NCI-H2227 (cell line): ENCODE data around the gene UCK1.
A peak's percentile ranks its signal among the peaks of the same experiment; 100 is the strongest.
"Not testable (repeated sequence)": the region's sequence is repeated elsewhere in the genome, so short reads cannot be mapped to it uniquely, and the experiment has no call there.

Experiments
- DNase-seq: peaks from one replicate; lab custom pipeline; 2025; ENCODE audit not compliant: unreplicated experiment; lab: John Stamatoyannopoulos, UW

The UCK1 gene

DNA sequence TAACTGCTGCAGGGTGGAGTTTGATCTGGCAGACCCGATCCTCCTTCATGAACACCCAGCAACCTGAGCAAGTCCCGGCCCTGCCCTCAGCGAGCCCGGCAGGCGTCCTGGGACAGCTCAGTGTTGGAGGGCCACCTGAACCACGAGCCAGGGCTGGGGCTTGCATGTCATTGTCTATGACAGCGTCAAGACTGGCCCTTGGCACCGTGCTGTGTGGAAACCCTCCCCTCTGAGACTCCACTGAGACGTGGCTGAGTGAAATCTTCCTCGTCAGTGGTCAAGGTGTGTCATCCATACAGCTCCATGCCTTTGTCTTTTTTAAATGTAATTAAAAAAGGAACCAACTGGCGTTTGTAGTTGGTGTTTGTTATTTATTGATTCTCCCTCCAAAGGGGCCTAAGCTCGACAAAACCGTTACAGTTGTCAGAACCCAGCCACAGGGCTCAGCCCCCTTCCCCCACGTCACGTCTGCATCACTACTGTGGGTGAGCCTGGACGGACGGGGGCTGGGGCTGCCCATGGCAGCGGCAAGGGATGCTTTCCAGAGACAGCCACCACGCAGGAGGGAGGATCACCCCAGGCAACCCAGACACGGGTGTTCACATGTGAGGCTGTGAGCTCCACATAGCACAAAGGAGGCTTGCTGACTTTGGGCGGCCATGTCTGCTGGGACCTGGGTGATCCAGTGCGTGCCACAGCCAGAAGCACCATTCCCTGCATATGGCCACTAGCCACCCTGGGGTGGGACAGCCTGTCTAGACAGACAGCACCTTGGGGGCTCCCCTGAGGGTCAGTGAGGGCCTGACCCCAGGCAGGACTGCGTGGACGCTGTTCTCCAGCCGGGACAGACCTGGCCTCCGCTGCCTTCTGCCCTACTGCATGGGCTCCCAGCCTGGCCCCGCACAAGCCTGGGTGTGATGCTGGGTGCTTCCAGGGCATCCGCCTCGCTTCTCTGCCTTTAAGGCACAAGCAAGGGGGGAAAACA lies 7.3 kb downstream of the UCK1 start:
- no peak for DNase-seq

DNA sequence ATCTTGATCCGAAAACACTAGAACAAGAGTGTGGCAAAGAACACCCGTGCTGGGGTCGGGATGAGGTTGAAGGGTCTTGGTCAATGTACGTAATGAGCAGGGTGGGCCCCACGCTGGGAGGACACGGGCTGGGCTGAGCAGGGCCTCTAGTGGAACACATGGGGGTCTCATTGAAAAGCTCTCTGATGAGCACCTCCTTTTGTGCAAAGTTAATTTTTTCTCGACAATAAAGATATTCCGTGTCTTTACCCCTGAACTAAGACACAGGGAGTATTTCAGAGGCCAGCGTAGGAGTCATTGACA lies 8.0 kb downstream of the UCK1 start:
- DNase-seq: no peak

GRCh38 chr9:131522257-131523085 lies 8.6 kb downstream of the UCK1 start:
- DNase-seq: no peak

DNA sequence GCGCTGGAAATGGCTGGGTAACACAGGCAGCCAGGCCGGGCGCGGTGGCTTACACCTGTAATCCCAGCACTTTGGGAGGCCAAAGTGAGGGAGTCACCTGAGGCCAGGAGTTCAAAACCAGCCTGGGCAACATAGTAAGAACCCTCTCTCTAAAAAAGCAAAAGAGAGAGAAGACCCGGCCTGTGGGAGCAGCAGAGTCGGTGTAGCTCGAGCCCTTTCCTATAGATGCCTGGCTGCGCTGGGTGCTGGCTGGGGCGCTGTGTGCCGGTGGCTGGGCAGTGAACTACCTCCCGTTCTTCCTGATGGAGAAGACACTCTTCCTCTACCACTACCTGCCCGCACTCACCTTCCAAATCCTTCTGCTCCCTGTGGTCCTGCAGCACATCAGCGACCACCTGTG lies 9.2 kb downstream of the UCK1 start:
- DNase-seq: no peak

DNA sequence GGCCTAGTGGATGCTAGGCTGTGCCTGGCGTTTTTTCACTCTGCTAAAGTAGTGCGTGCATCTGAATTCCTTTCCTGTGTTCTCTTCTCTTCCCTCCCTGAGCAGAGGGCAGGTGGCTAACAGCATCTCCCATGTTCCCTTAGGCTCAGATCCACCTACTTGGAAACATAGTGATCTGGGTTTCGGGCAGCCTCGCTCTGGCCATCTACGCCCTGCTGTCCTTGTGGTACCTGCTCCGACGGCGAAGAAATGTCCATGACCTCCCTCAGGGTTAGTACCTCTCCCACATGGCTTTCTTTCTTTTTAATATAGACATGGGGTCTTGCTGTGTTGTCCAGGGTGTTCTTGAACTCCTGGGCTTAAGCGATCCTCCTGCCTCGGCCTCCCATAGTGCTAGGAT lies 9.9 kb downstream of the UCK1 start:
- DNase-seq: no peak

- no peak for DNase-seq
Observed at GRCh38 chr9:131520503-131520902, 10.6 kb downstream of the UCK1 start.

DNA sequence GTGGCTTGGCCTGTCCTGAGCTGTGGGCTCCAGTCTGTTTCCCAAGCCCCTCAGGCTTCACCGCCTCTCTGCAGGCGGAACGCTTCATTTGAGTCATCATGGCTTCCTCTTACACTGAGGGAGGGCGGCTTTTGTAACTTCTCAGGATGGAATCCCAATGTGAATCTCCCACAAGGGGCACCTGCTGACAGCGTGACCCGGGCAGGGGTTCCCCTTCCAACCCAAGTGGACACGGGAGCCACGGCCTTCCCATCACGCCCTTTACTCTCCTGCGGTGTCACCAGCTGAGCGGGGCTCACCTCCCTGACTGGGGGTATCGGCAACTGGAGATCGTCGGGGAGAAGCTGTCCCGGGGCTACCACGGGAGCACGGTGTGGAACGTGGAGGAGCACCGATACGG lies 12.5 kb downstream of the UCK1 start:
- no peak for DNase-seq

- no peak for DNase-seq
Observed at GRCh38 chr9:131517761-131518190, 13.3 kb downstream of the UCK1 start.

GRCh38 chr9:131516930-131517329 lies 14.1 kb downstream of the UCK1 start:
- DNase-seq: no peak

GRCh38 chr9:131516100-131516499 lies 15.0 kb downstream of the UCK1 start:
- DNase-seq: no peak

DNA sequence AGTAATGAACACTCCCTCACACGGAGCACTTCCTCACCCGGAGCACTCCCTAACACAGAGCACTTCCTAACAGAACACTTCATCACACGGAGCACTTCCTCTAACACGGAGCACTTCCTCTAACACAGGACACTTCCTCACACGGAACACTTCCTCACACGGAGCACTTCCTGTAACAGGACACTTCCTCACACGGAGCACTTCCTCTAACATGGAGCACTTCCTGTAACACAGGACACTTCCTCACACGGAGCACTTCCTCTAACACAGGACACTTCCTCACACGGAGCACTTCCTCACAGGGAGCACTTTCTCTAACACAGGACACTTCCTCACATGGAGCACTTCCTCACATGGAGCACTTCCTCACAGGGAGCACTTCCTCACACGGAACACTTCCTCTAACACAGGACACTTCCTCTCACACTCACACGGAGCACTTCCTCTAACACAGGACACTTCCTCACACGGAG lies 15.5 kb downstream of the UCK1 start:
- DNase-seq: not testable (repeated sequence)

- no peak for DNase-seq
Observed at GRCh38 chr9:131513177-131513576, 17.9 kb downstream of the UCK1 start.

DNA sequence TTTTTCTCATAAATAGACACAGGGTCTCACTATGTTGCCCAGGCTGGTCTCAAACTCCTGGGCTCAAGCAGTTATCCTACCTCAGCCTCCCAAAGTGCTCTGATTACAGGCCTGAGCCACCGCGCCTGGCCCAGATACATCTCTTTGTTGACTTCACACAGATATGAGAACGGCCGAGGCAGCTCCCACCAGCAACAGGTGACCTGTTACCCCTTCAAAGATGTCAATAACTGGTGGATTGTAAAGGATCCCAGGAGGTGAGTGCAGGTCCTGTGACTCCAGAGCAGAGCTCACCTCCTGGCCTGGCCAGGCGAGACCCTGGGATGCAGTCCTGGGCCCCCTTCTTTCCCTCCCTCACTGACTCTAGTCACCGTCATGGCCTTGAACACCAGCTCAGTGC lies 19.2 kb downstream of the UCK1 start:
- no peak for DNase-seq

- no peak for DNase-seq
Observed at GRCh38 chr9:131511416-131511815, 19.6 kb downstream of the UCK1 start.

DNA sequence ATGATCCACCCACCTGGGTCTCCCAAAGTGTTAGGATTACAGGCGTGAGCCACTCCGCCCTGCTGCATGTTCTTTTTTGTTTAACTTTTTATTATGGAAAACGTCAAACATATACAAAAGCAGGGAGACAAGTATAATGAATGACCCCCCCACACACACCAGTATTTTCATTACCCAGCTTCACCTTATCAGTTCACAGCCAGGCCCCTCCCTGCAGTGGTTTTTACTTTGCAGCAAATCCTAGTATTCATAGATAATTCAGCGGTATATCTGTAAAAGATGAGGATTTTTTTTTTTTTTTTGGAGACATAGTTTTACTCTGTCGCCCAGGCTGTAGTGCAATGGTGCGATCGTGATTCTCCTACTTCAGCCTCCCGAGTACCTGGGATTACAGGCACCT lies 26.1 kb downstream of the UCK1 start:
- DNase-seq: no peak

DNA sequence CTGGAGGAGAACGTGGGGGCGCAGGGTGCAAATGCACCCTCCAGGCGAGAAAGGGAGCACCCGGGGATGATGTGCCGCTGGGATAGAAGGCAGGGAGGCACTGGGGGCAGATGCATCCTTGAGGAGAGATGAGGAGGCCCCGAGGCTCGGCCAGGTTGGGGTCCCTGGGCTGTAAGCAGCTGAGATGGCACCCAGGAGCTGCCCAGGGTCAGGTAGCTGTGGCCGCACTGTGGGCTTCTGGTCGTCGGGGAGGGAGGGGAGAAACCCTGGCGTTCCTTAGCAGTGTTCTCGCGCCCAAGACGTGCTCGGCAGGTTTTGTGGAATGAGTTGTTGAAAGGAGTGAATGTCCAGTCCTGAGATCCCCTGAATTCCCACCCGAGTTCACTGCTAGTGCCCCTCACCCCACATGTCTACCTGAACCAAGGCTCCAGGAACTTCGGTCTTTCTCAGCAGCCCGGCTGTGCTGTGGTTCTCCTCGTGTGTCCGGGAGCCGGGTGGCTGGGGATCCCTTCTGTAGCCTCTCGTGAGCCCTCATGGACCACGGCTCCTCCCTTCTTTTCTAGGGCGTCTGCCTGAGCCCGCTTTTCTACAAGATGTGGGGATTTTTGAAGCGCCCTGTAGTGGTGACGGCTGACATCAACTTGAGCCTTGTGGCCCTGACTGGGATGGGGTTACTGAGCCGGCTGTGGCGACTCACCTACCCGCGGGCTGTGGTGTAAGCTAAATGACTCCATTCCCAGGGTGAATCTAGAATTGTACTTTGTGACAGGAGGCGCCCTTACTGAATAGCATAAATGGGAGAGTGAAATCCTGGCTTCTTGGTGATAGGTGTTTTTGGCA lies 27.2 kb downstream of the UCK1 start:
- DNase-seq: peak; percentile 4

GRCh38 chr9:131502781-131503625 lies 28.1 kb downstream of the UCK1 start, which contains the start of gene POMT1:
Gene POMT1 (plus strand): TSS chr9:131502918. CDS start chr9:131504219, 1,301 bp downstream.
- DNase-seq: peak; percentile 92

DNA sequence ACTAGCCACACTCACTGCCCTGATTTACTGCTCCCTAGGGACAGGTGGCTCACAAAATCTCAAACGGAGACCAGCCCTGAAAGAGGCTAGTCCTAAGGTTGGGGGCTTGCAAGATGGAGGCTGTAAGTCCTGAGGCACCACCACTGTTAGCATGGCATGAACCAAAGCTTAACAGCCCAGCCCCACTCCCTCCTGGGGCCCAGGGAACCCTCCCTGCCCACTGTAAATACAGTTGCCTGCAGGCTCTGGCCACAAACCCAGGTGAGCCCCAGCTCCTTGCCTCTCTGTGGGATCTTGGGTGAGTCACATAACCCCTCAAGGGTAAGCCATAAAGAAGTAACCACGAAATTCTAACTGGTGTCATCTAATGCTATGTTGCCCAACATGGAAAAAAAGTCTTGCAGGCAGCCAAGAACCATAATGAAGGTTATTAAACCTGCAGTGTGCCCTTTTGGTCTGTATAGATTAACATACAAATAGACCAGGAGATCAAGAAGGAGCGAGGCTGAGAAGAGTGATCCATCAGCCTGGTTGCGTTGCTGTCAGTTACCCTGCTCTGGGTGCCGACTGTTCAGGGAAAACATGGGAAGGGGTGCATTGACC lies 30.0 kb downstream of the UCK1 start:
- no peak for DNase-seq

DNA sequence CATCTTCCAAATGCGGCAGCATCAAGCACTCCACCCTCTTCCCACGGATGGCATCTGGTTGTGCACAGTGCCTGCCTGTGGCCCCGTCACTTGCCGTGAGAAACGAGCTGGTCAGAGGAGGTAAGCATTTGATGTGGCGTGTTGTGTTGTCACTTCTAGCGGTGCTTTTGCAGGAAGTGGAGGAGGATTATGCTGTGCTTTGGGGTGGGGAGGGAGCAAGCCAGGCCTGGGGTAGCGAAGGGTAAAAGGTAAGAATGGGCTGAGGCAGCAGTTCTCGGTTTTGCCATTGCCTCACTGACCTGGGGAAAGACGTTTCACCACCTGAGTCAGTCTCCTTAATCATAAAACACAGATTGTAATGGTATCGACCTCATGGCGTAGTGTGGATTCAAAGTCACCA lies 30.7 kb downstream of the UCK1 start:
- no peak for DNase-seq
